ENCODE data around the gene TRHDE. TPM values are rescaled to one million over a fixed set of nuclear protein-coding genes. Genes with fewer than 3 reads are reported as not detected.

The TRHDE gene
- total and polyA plus RNA-seq, 9 of the 15 experiments (the other 6 are each of a cell fraction or from before 2014, with no cell fraction given), result 0.03 to 0.29 (median 0.09) TPM

DNA sequence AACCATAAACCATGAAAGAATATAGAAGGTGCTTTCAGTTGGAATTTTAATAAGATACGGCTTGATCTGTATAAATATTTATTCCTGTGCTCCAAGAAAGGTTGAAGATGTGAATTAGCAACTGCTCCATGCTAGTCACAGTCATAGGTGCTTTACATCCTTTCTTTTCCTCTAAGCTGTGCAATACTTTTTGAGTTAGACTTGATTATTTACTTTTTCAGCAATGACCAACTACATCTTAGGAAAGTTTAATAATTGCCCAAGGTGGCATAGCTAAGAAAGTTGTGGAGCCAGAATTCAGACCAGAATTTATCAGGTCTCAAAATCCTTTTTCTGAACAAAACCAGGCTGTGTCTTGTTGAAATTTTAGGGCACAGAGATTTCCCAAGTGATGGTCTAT, 13.7 kb downstream of the TRHDE start:
- Histone ChIP-seq H2AFZ (ENCODE audit: low read depth, low read length) (no peak overlapping the region), H3K4me1 (replicated peaks in 1 of 2; ENCODE audit: control insufficient read depth in 2 of 2, insufficient read depth in 2 of 2, low read length in 2 of 2) (no peaks in the 10 kb centered on the region), H3K9me1 (ENCODE audit: control insufficient read depth, insufficient read depth, low read length) (no peaks in the 10 kb centered on the region), H3K79me2 (ENCODE audit: control insufficient read depth, insufficient read depth, low read length) (no peaks in the 10 kb centered on the region), H3K4me3 (no peak overlapping the region), H3K9ac (ENCODE audit: insufficient read depth in 1 of 2, low read depth in 2 of 2, low read length in 2 of 2) (no peak overlapping the region), H4K20me1 (replicated peaks; ENCODE audit: control insufficient read depth, insufficient read depth, low read length) (no peaks in the 10 kb centered on the region), H3K4me2 (ENCODE audit: insufficient read depth, low read length) (no peak overlapping the region), H3K27ac (ENCODE audit: extremely low read depth, low read depth, low read length) (no peak overlapping the region), H3K9me3 (replicated peaks; ENCODE audit: control insufficient read depth, insufficient read depth, low read depth, low read length) (no peaks in the 10 kb centered on the region), H3K27me3 (ENCODE audit: control insufficient read depth in 2 of 2, insufficient read depth in 2 of 2, low read length in 2 of 2) (no peaks in the 10 kb centered on the region), H3K36me3 (ENCODE audit: control insufficient read depth, insufficient read depth, low read length) (no peaks in the 10 kb centered on the region)
- ChIA-PET CTCF (ENCODE audit: low intra/inter-chr PET ratio) (no interaction called here), POLR2A (no interaction called here)
- WGBS (ENCODE audit: insufficient coverage, low coverage, missing lambda C conversion rate), result 5% methylated on average over 1 of the region's 1 CpG
- TF ChIP-seq ZNF121 (CRISPR knock-in tag; conservative IDR thresholded peaks at IDR 0.05) (no peak), PURB (CRISPR knock-in tag; IDR thresholded peaks at IDR 0.05; ENCODE audit: low read depth) (no peak), SRSF7 (optimal IDR thresholded peaks at IDR 0.05; ENCODE audit: low read depth, low read length) (no peak), THRA (IDR thresholded peaks at IDR 0.05) (no peak), ZFPM2 (CRISPR knock-in tag; IDR thresholded peaks at IDR 0.05) (no peak), FOXP1 (CRISPR knock-in tag; IDR thresholded peaks at IDR 0.05) (no peak), ZNF699 (CRISPR knock-in tag; IDR thresholded peaks at IDR 0.05; ENCODE audit: insufficient replicate concordance) (no peak), HEY1 (CRISPR knock-in tag; IDR thresholded peaks at IDR 0.05; ENCODE audit: borderline replicate concordance) (no peak), SP2 (IDR thresholded peaks at IDR 0.05; ENCODE audit: extremely low read depth, low read depth, low read length, poor library complexity, severe bottlenecking) (no peak), EP300 (IDR thresholded peaks at IDR 0.05; ENCODE audit: low read length) (no peak), DEAF1 (CRISPR knock-in tag; IDR thresholded peaks at IDR 0.05) (no peak)
- TF ChIP-seq, protein P1, sequence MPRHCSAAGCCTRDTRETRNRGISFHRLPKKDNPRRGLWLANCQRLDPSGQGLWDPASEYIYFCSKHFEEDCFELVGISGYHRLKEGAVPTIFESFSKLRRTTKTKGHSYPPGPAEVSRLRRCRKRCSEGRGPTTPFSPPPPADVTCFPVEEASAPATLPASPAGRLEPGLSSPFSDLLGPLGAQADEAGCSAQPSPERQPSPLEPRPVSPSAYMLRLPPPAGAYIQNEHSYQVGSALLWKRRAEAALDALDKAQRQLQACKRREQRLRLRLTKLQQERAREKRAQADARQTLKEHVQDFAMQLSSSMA (CRISPR knock-in tag; IDR thresholded peaks at IDR 0.05), result no peak
- TF ChIP-seq, protein P2, sequence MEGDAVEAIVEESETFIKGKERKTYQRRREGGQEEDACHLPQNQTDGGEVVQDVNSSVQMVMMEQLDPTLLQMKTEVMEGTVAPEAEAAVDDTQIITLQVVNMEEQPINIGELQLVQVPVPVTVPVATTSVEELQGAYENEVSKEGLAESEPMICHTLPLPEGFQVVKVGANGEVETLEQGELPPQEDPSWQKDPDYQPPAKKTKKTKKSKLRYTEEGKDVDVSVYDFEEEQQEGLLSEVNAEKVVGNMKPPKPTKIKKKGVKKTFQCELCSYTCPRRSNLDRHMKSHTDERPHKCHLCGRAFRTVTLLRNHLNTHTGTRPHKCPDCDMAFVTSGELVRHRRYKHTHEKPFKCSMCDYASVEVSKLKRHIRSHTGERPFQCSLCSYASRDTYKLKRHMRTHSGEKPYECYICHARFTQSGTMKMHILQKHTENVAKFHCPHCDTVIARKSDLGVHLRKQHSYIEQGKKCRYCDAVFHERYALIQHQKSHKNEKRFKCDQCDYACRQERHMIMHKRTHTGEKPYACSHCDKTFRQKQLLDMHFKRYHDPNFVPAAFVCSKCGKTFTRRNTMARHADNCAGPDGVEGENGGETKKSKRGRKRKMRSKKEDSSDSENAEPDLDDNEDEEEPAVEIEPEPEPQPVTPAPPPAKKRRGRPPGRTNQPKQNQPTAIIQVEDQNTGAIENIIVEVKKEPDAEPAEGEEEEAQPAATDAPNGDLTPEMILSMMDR (IDR thresholded peaks at IDR 0.05 in 2 of 3, conservative IDR thresholded peaks at IDR 0.05 in 1 of 3; ENCODE audit: insufficient read depth in 2 of 3, low read depth in 1 of 3, low read length in 3 of 3), result no peak
- TF ChIP-seq, protein P3, sequence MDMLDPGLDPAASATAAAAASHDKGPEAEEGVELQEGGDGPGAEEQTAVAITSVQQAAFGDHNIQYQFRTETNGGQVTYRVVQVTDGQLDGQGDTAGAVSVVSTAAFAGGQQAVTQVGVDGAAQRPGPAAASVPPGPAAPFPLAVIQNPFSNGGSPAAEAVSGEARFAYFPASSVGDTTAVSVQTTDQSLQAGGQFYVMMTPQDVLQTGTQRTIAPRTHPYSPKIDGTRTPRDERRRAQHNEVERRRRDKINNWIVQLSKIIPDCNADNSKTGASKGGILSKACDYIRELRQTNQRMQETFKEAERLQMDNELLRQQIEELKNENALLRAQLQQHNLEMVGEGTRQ (CRISPR knock-in tag; IDR thresholded peaks at IDR 0.05), result no peak
- ATAC-seq (no peak), FAIRE-seq (no peak), DNase-seq (ENCODE audit: extremely low read depth in 1 of 4, low spot score in 3 of 4) (no peak)
- in situ Hi-C loops (cut with MboI), result no loop called here
- intact Hi-C loops (cut with micrococcal nuclease), result no loop called here
- BruUV-seq (replicated peaks), result no TSS peak
